ENCODE data around the gene HOXB2.

HOXB2 gene

DNA sequence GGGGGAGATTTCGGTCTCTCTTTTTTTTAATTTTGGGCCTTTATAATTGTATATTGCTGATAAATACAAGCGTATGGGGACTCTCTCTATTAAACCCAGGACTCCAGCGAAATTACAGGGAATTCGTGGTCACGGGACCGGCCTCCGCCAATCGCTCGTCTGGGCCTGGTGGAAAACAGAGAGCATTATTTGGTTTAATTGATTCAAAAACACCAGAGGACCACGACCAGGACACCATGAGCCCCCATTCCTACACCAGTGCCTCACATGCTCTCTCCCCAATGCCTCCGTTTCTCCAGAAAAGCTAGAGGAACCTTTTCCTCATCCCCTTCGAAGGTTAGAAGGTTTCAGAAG, at the start of gene HOXB2:
HOXB2 (minus strand) TSS at position 88 of the 354 bp plus-strand sequence. CDS start 198 bp downstream, outside the sequence.
- peak; percentile 38 for DNase-seq (ENCODE audit: low spot score)

DNA sequence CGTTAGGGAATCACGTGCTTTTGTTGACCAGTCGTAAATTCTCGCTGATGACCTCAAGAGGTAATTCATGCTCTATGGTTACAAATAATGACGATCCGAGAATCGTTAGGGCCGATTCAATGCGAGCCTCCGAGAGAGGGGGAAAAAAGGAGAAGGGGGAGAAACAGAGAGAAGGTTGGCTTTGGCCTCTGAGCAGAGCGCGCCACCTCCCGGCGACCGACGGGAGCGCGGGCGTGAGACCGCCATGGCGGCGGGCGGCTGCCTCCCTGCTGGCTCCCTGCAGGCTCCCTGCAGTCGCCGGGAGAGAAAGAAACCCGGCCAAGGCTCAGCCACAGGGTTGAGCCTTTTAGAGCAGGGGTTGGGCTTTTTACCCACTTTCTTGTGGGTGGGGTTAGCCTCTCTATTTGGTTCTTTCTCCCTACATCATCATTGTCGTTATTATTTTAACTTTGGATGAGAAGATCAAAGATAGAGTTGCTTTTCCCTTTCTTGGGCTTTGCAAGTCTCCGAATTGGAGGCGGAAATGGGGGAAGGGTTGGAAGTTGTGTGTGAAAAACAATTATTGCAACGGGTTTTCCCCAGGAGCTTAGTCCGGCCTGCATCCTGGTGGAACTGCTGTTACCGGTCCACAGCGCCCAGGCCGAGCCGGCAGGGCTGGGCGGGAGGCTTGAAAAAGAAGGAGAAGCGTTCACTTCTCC, 49.1 kb upstream of the HOXB2 start:
- peak; percentile 77 for DNase-seq (ENCODE audit: low spot score)

DNA sequence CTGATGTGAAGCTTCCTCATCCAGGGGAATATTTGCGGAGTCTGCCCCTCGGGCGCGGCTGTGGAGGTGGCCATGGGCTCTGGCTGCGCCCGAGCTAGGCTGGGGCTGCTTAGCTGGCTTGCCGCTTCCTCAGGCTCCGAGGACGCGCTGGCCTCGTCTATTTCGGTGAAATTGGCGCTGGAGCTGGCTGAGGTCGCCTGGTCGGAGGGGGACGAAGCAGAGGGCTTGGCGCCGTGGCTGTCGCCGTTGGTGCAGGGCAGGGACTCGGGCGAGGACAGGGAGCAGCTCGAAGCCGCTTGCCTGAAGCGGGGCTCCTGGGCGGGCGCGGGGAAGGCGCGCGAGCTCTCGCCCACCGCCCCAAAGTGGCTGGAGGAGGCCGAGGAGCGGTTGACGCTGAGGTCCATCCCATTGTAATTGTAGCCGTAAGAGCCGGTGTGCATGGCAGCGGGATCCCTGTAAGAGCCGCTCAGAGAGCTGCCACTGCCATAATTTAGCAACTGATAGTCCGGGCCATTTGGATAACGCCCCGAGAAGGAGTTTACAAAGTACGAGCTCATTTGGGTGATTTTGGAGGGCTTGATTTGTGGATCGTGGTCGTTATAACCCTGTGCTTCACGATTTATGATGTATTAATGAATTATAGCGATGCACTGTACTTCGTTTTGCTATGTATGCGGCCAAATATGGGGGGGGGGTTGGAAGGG, 48.4 kb upstream of the HOXB2 start, which contains the start of gene HOXB5:
HOXB5 (minus strand) TSS at position 654 of the 704 bp plus-strand sequence; CDS start at position 557, 97 bp downstream.
- DNase-seq (ENCODE audit: low spot score), result no peak

DNA sequence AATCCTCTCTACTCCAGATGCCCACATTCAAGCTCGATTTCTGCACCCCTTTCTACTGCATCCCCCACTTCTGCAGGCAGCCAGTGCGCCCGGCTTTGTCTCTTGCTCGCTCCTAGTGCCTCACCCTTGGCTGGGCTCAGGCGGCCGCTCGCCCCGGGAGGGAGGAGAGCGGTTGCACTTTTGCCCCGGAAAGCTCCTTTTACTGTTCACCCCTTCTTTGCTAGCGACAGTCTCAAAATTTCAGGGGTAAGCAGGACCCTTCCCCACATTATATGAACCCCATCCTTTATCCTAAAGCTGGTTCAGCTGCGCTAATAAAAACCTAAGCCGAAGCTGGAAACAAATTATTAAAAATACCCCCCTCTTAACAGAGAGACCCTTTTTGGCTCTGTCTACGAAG, 47.7 kb upstream of the HOXB2 start:
- DNase-seq (ENCODE audit: low spot score), result no peak

DNA sequence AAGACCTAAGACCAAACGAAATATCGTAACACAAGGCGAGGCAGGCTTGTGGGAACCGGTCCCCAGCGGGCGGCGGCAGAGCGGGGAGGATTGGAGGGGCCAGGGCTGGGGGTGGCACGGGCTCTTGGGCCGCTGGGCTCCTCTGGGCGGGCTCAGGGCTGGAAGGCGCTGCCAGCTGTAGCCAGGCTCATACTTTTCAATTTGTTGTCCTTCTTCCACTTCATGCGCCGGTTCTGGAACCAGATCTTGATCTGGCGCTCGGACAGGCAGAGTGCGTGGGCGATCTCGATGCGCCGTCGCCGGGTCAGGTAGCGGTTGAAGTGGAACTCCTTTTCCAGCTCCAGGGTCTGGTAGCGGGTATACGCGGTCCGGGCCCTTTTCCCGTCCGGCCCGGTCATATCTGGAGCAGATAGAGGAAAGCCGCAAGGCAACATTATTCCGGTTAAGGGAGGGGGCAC, 47.2 kb upstream of the HOXB2 start:
- no peak for DNase-seq (ENCODE audit: low spot score)

DNA sequence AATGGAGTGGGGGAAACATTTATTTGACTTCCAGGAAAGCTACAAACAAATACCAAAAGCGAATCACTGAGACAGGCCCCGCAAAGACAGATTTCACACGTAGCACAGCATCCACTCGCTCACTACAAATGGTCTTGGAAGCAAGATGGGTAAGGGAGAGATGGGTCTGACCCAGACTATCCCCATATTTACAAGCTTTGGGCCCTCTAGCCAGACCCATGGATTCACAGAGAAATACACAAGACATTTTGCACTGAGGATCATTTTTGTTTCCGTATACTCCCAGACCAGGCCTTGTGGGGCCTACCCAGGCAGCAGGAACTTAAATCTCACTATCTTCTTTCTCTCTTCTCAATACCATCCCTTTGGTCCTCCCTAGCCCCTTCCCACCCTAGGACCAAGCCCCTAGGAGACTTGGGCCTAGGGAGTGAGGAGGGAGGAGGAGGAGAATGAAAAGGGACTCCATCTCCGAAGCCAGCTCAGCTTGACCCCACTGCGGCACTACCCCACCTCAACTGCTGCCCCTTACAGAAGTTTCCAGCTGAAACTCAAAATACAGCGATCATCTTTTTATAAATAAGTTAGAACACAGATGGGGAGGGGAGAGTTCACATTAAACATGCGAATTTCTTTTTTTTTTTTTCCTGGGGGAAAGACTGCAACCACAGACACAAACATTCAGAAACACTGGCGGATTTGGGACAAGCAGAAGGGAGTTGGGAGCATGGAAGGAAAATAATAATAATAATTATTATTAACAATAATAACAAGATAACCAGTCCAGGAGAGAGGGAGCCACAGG, 46.5 kb upstream of the HOXB2 start:
- DNase-seq (ENCODE audit: low spot score), result no peak

DNA sequence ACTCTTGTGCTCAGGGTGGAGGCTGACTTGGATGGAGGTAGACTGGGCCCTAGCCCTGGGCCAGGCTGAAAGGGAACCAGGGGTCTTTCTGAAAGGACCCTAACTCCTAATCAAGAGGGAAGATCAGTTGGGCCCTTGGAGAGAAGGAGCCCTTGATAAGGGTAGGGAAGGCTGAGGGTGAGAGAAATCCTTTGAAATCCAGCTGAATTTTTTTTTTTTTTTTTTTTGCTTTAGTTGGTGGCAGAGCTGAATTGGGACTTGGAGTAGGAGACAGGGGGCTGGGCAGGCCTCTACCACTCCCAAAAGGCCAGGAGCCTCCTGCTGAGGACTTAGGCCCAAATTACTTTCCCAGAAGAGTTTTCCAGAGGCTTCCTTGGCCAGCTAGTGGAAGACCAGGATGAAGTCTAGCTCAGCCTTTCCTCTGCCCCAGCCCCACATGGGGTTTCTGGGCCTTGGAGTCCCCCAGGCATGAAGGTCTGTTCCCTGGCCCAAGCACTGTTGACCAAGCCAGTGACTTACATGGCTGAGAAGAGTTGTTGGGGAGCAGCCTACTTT, 45.8 kb upstream of the HOXB2 start:
- DNase-seq (ENCODE audit: low spot score), result no peak

DNA sequence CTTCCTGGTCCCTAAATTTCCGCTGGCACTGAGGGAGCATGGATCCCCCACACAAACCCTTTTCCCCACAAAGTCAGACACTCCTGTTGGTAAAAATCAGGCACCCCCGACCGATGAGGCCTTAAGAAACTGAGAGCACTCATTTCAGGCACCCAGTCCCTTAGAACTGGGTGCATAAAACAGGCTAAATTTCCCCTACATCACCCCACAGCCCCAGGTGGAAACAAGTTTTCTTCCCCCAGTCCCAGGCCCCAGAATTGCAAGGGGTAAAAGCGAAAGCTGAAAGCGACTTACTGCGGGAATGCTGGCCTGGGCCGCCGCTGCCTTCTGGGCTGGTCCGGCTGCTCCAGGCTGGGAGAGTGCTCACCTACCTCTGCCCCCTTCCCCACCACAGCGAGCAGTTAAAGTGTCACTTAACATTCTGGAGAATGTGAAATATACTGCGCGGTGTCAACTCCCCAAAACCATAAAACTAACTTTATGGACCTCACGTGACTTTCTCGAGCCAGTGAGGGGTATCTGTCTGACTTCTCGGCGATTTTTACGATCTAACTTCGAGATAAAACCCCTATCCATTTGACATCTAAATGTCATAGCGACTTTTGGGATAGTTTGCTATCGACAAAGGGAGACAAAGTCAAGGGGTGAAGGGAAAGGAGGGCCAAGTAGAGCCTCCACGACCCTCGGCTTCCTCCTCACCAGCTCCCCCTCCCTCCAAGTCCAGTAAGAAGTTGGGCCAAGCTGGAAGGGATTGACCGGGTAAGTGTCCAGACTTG, 45.1 kb upstream of the HOXB2 start, which contains the start of gene HOXB3:
HOXB3 (minus strand) TSS at position 411 of the 776 bp plus-strand sequence. CDS start 37,767 bp downstream, outside the sequence.
- no peak for DNase-seq (ENCODE audit: low spot score)

DNA sequence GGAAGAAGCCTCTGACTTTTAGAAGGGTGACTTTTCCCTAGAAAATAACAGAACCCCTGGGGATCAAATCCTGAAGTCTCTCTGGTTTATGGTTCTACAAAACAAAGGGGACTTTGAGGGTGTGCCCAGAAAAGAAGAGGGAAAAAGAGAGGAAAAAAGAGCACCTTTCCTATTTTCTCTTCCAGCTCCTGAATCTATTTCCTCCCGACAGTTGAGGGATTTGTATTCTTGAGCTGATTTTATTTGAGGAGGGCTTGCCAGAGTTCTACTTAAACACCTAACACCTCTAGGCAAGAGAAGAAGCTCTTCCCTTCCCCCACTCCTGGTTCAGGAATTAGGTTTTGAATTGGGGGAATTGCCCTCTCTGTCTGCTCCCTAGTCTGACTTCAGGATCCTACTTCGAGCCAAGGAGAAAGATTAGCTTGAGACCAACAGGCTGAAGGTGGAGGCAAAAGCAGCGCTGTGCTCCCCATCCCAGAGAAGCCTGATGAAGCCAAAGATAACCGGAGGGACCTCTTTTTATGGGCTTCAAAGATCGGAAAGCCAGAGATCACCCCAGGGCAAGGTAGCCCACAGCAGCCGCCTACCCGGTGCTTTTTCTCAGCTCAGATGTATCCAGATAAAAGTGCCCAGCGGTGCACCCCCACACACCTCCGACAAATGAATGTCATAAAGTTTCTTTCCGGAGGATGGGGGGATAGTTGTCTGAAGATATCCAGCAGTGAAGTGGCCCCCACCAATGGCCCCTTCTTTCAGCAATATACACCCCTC, 44.3 kb upstream of the HOXB2 start:
- no peak for DNase-seq (ENCODE audit: low spot score)

DNA sequence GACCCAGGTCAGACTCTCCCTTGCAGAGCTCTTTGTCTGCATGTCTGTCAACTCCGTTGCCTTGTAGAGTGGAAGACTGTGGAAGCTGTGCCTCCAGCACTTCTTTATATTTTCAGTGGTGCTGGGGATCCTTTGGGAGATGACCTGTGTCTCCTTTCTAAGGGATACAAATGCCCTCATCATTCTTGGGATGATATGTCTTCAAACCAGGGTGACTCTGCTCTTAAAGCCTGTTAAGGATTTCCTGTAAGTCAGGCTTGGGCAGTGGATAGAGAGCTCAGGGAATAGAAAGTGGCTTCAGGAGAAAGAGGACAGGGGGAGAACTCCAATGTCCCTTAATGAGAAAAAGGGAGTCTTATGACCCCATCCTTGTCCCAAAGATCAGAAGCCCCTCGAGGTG, 43.6 kb upstream of the HOXB2 start:
- no peak for DNase-seq (ENCODE audit: low spot score)

DNA sequence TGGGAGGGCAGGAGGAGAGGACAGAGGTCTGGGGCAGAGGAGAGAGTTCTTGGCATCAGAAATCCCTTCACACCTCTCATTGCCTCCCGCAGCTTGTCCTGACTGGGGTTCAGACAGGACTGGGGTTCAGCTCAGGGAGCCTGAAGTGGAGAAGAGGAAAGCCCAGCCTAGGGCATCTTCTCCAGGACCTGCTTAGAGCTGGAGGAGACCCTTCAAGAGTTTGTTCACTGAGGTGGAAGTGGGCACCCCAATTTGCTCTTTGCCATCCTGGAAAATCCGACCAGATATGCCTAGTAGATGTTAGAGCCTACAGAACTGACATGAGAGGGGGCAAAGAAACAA, 43.1 kb upstream of the HOXB2 start:
- no peak for DNase-seq (ENCODE audit: low spot score)

DNA sequence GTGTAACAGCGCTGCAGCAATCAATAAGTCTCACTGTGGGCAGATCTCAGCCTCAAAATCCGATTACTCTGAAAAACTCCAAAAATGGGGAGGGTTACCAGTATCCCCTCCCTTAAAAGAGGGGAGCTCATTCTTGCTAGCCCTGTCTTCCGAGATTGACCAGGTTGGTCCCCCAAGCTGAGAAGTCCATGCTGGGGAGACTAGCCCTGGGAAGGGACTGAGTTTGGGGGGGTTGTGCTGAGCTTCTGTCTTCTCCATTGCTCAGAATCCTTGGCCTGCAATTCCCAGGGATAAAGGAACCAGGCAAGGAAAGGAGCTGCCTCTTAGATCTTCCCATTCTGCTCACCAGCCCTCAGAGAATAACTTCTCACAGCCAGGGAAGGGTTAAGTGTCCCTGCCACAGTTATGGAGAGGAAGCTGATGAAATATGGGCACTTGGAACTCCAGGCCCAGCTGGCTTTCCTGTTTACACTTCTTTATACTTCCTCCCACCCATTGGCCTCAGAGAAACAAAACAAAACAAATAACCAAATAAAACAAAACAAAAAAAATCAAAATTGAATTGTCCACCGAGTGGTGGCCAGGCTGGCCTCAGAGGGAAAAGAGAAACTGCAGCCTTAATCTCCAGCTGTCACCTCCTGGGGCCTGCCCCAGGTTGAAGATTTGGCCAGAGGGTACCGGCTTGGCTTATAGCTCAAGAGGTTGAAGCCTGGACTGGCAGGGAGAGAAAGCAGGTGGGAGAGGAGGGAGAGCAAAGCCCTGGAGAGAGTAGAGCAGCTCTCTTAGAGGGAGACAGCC, 42.6 kb upstream of the HOXB2 start:
- no peak for DNase-seq (ENCODE audit: low spot score)

DNA sequence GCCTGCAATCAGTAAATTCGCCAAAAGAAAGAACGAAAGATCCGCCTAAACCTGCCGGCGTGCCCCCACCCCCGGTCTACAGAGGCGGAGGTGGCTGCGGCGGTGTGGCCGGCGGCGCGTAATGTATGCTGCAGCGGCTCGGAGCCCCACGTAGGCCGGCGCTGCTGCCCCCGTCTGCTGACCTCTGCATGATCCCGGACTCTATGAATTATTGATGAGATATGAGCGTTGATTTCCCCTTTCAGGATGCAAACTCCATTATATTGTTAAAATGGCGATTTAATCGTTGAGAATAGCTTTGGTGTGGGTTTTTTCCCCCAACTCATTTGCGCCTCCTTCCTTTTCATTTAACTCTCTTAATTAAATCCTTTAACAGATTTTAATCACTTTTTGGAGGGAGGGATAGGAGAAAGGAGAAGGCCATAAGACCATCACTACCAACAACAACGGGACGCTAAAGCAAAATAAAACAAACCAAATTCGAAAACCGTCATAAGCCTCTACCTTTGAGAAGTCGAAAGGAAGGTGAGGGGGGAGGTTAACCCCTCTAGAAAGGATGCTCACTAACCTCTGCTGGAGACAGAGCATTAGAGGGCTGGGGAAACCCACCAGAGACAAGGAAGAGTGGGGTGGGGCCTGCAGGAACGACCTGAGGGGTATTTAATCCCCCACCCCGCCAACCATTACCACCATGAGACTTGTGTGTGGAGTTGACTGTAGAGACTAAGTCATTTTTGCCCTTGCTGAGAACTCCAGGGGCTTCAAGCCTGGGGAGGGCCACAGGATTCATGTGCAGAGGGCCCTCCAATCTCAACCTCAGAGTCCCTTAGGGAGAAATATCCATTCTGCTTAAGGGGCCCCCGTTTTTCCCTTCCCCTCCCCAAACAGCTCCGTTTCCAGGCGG, 41.7 kb upstream of the HOXB2 start:
- DNase-seq (ENCODE audit: low spot score), result no peak

DNA sequence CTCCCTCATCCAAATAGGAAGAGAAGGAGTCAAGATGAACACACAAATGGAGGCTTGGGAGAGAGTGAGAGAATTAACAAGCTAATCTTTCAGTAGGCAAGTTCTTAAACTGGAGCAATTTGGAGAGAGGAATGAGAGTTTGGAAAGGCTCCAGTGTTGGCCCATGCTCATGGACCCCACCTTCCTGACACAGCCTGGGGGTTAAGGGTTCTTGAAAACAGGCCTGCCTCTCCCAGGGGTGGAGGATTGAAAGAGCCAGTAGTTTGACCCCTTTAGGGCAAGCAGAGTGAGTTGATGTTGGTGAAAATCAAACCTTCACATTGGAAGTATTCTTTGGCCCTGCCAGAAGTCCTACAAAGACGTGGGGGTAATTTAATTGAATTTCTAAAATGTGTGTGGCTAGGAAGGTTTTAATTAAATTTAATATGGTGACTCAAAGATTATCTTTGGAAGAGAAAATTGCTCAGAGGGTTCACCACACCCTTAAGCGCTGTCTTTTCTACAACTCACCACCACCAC, 39.4 kb upstream of the HOXB2 start:
- DNase-seq (ENCODE audit: low spot score), result no peak

DNA sequence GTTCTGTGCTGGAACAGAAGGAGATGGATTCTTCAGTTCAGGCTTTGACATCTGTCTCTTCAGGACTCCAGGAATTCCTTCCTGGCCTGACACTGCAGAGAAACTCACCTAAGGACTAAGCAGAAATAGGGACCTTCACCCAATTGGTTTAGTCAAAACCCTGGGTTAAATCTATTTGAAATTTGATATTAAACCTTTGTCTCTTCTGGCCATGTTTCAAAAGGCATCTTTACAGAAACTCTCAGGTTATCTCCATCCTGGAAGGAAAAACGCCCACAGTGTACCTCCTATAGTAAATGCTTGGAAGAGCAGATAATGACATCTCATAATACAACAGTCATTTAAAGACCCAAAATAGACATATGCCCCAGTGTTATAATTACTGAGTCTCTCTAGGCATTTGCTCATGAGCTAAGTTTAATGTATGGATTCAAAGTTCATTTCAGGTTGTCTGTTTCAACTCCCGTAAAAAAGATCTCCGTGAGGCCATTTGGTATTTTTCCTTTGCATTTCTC, 38.9 kb upstream of the HOXB2 start:
- DNase-seq (ENCODE audit: low spot score), result no peak

DNA sequence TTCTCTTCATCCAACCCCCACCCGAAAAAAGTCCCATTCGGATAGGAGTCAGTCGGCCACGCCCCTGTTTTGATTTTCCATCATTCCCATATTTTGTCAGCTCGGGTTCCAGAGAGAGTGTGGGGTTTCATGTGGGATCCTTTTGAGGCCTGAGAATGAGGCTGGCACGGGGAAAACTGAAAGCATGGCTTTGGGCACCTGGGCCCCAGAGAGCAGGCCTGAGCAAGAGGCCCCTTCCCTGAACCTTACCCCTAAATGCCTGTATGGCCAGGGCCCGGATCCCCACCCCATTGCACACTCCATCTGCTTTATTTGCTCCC, 37.8 kb upstream of the HOXB2 start:
- no peak for DNase-seq (ENCODE audit: low spot score)

DNA sequence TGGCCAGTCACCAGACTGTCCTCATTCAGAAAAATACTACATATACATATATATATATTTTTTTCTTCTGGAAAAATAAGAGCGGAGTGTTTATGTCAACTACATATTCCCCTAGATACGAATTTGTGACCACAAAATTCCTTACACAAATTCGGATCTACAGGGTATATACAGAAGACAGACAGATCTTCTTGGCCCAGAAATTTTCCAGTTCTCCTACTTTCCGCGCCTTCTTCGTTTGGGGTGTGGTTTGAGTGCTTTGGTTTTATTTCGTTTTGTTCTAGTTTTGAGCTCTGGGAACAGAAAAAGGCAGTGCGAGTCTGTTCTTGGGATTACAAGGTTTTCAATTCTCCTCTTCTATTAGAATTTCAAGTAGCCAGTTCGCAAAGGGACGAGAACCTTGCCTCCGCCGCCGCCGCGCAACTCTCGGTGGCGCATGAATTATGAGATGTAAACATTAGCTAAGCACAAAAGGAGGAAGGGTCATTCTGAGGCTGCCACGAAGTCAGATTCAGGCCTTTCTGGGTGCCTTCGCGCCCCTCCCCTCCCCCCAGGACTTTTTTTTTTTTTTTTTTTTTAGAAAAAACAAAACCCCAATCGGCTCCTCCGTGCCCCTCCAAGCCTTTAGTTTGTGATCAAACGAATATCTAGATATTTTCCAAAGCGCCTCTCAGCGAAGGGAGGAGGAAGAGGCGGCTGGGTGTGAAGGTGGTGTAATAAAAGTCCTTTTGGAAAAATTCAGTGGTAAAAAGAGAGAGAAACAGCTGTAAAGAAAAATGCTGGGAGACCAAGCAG, 35.0 kb upstream of the HOXB2 start:
- DNase-seq (ENCODE audit: low spot score), result no peak

DNA sequence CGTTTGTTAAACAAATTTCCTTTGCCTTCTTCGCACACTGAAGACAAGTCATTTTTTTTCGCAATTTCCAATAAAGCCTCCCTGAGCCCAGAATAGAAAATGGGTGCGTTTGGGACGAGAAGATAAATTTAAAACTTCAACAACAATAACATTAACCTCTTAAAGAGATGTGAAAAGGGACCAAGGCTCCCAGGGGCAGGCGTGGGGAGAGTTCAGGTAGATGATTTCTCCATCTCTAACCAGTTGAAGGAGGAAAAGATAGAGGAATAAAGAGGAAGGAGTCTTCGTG, 34.5 kb upstream of the HOXB2 start:
- no peak for DNase-seq (ENCODE audit: low spot score)

Data from hematopoietic multipotent progenitor cell treated with erythropoietin and hydrocortisone succinate and interleukin-3 and kit ligand, for 15 days (in vitro differentiated cells).